ENCODE results near the gene ATXN1. TPM values are rescaled to one million over a fixed set of nuclear protein-coding genes. Genes with fewer than 3 reads are reported as not detected.

The ATXN1 gene
- total RNA-seq, 1 experiment from 2014 or later: 16.5 TPM

DNA sequence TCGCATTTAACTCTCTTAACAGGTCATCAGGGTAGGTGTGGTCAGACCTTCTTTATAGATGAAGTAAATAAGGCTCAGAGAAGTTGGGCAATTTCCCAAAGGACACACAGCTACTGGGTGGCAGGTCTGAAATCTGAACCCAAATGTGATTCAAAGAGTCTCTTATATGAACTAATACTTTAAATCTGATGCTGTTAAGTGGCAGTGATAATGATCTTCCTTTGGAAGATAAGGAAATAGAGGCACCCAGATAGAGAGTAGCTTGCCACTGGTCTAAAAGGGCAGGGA, 285.8 kb downstream of the ATXN1 start:
- Mint-ChIP-seq H3K9me3 (ENCODE audit: unreplicated experiment) (no peaks in the 10 kb centered on the region), H3K4me1 (ENCODE audit: insufficient read depth, unreplicated experiment) (peaks cover 5% of the 10 kb centered on the region), H3K36me3 (ENCODE audit: insufficient read depth, unreplicated experiment) (no peaks in the 10 kb centered on the region), H3K27ac (ENCODE audit: low read depth, unreplicated experiment) (no peak overlapping the region), H3K4me3 (ENCODE audit: unreplicated experiment) (no peak overlapping the region), H3K27me3 (ENCODE audit: insufficient read depth, unreplicated experiment) (no peaks in the 10 kb centered on the region)
- CTCF ChIA-PET: no interaction called here
- intact Hi-C loops (cut with micrococcal nuclease): no loop called here
- no peak for DNase-seq (ENCODE audit: unreplicated experiment)
- TF ChIP-seq, protein P1, sequence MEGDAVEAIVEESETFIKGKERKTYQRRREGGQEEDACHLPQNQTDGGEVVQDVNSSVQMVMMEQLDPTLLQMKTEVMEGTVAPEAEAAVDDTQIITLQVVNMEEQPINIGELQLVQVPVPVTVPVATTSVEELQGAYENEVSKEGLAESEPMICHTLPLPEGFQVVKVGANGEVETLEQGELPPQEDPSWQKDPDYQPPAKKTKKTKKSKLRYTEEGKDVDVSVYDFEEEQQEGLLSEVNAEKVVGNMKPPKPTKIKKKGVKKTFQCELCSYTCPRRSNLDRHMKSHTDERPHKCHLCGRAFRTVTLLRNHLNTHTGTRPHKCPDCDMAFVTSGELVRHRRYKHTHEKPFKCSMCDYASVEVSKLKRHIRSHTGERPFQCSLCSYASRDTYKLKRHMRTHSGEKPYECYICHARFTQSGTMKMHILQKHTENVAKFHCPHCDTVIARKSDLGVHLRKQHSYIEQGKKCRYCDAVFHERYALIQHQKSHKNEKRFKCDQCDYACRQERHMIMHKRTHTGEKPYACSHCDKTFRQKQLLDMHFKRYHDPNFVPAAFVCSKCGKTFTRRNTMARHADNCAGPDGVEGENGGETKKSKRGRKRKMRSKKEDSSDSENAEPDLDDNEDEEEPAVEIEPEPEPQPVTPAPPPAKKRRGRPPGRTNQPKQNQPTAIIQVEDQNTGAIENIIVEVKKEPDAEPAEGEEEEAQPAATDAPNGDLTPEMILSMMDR (IDR thresholded peaks at IDR 0.05; ENCODE audit: unreplicated experiment): no peak
- no TSS peak for BruUV-seq (replicated peaks)
- POLR2A ChIA-PET: no interaction called here

DNA sequence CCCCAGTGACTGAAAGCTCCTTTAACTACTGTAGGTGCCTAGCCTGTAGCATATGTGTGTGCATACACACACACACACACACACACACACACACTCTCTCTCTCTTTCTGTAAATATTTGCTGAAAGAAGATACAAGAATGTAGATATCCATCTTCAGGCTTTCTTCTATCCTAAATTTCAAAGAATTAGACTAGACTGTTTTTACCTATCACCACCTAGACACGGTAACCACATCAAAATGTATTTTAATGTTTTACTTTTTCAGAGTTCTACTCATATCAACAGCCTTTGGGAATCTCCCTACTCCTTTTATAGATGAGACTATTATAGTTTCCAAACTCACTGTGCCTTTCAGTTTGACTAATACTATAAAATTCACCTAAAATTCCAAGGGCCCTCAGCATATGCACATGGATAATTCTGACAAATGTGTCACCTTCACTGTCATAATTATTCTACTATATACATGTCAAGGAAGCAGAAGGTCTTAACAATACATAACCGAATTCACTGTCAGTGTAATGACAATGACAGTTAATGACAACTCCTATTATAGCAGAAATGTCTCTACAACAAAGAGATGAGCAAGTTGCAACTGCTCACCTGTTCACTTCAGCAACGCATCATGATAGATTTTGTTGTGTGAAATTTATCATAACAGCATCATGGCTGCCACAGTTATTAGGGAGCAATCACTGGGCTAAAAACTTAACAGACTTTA, 286.3 kb downstream of the ATXN1 start:
- Mint-ChIP-seq H3K27me3 (ENCODE audit: insufficient read depth, unreplicated experiment) (no peaks in the 10 kb centered on the region), H3K4me3 (ENCODE audit: unreplicated experiment) (no peak overlapping the region), H3K4me1 (ENCODE audit: insufficient read depth, unreplicated experiment) (peaks cover 5% of the 10 kb centered on the region), H3K27ac (ENCODE audit: low read depth, unreplicated experiment) (no peak overlapping the region), H3K9me3 (ENCODE audit: unreplicated experiment) (no peaks in the 10 kb centered on the region), H3K36me3 (ENCODE audit: insufficient read depth, unreplicated experiment) (no peaks in the 10 kb centered on the region)
- ChIA-PET POLR2A (no interaction called here), CTCF (interaction anchor here (0.6 kb wide), 1 partner anchor 391 kb away, joined by 4 read pairs; no protein-coding TSS in a partner anchor)
- no peak for DNase-seq (ENCODE audit: unreplicated experiment)
- TF ChIP-seq, protein P1 (IDR thresholded peaks at IDR 0.05; ENCODE audit: unreplicated experiment): no peak
- intact Hi-C loops (cut with micrococcal nuclease): no loop called here
- BruUV-seq (replicated peaks): no TSS peak

DNA sequence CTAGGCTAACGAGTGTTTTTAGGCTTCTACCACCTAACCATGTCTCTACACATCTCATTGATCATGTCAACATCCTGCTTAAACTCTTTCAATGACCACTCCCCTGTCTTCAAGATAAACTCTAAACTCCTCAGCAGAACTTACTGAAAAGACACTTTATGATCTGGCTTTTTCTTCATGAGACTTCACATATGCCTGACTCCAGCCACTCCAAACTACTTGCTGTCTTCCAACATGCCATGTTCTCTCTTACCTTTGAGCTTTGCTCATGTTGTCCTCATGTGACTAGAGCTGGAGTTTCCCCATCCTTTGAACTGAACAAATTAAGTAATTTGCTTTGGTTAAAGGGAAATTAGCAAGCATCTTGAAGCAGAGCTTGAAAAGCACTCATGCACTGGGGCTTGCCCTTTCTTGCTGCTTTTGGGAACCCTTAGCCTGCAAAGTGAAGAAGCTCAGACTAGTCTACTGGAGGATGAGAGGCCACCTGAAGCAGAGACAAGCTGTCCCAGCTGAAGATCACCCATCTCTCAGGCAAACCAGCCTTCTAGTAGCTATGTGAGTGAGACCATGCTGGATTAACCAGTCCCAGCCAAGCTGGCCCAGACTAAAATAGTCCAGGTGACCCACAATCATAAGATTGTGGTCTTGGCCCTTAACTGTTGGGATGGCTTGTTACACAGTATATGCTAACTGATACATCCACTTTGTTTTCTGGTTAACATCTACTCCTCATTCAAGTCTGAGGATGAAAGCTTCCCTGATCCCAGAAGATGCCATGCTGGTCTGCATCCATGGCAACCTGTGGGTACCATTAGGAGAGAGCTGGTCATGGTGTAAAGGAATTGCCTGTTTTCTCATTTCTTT, 287.1 kb downstream of the ATXN1 start:
- Mint-ChIP-seq H3K27ac (ENCODE audit: low read depth, unreplicated experiment) (no peak overlapping the region), H3K27me3 (ENCODE audit: insufficient read depth, unreplicated experiment) (no peaks in the 10 kb centered on the region), H3K4me3 (ENCODE audit: unreplicated experiment) (no peak overlapping the region), H3K9me3 (ENCODE audit: unreplicated experiment) (no peaks in the 10 kb centered on the region), H3K36me3 (ENCODE audit: insufficient read depth, unreplicated experiment) (no peaks in the 10 kb centered on the region), H3K4me1 (ENCODE audit: insufficient read depth, unreplicated experiment) (peaks cover 5% of the 10 kb centered on the region)
- intact Hi-C loops (cut with micrococcal nuclease): no loop called here
- BruUV-seq (replicated peaks): no TSS peak
- TF ChIP-seq, protein P1 (IDR thresholded peaks at IDR 0.05; ENCODE audit: unreplicated experiment): no peak
- POLR2A ChIA-PET: interaction anchor here (0.6 kb wide), 1 partner anchor 23 kb away, joined by 3 read pairs; no protein-coding TSS in a partner anchor
- CTCF ChIA-PET: interaction anchor here (0.6 to 0.7 kb wide), 2 partner anchors 82 to 392 kb away, joined by 3 to 4 read pairs; no protein-coding TSS in a partner anchor
- no peak for DNase-seq (ENCODE audit: unreplicated experiment)

DNA sequence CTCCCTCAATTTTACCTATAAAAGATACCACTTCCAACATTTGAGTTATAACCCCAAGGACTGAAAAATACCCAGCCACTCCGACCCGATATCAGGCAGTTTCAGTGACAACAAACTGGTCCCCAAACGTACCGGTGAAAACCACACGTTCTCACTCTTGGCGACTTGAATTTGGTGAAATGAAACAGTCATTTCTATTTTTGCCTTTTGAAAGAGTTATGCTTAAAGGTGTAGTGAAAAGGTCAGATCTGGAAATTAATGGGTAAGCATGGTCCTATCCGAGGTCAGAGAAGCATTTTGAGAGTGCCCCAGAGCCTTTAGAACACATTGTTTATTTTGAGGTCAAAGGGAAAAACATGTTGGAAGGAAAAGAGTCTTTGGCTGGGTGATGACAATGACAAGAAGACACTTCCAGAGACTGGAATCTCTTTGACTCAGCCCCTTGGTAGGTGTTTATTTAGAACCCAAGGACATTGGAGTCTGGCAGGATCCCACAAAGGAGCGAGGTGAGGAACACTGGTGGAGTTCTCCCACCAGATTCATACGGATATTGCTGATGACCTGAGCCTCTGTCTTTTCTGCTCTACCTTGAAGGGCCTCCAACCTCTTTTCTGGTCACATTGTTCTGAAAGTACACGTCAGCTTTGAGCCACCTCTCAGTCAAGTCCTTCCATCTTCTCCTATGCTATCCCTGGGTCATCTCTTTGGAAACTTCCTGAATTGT, 287.9 kb downstream of the ATXN1 start:
- no peak for DNase-seq (ENCODE audit: unreplicated experiment)
- ChIA-PET CTCF (interaction anchor here (1.4 kb wide), 1 partner anchor 38 kb away, joined by 4 read pairs; no protein-coding TSS in a partner anchor), POLR2A (no interaction called here)
- TF ChIP-seq, protein P1 (IDR thresholded peaks at IDR 0.05; ENCODE audit: unreplicated experiment): no peak
- Mint-ChIP-seq H3K27me3 (ENCODE audit: insufficient read depth, unreplicated experiment) (no peaks in the 10 kb centered on the region), H3K36me3 (ENCODE audit: insufficient read depth, unreplicated experiment) (no peaks in the 10 kb centered on the region), H3K4me1 (ENCODE audit: insufficient read depth, unreplicated experiment) (peaks cover 5% of the 10 kb centered on the region), H3K4me3 (ENCODE audit: unreplicated experiment) (no peak overlapping the region), H3K9me3 (ENCODE audit: unreplicated experiment) (no peaks in the 10 kb centered on the region), H3K27ac (ENCODE audit: low read depth, unreplicated experiment) (no peak overlapping the region)
- BruUV-seq (replicated peaks): no TSS peak
- intact Hi-C loops (cut with micrococcal nuclease): no loop called here
